Effector CD4-positive, alpha-beta T cell (primary cell): ENCODE results near the gene RPS6KA2.

ENCODE experiments used
- DNase-seq: peaks from one replicate; pipeline ENCODE4 v3.0.0-alpha.2; 2020

Gene RPS6KA2

DNA sequence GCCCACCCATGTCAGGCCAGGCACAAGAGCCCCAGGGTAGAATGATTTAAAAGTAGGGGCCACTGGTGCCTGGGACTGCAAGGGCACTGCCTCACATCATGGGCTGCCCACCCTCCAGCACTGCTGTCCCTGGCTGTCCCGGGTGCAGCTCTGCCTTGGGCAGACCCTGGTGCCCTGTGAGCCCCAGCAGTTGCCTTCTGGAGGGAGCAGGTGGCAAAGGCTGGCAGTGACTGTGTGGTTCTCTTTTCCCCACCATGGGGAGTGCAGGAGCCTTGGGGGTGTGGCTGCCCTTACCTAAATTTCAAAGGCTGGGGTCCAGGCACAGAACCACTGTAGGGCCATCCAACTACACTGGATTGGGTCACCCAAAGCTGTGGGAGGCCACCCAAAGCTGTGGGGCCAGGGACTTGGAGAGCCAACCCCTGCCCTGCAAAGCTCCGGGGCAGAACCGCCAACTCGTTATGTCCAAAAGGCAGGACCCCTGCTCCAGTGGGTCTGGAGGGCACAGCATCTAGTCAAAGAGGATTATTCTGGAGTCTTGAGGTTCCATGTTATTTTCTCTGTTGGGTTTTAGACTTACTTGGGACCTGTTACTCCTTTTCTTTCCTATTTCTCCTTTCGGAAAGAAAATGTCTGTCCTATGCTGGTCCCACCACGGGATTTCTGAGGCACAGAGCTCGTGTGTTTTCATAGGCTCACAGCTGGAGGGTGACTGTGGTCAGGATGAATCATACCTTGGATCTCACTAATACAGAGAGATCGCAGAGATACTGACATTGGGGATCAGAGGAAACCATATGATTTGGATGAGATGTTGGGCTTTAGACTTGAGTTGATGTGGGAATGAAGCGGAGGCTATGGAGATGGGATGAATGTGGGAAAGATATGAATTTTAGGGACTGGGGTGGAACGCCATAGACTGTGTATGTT is 105.9 kb downstream of the RPS6KA2 start:
- no peak for DNase-seq

DNA sequence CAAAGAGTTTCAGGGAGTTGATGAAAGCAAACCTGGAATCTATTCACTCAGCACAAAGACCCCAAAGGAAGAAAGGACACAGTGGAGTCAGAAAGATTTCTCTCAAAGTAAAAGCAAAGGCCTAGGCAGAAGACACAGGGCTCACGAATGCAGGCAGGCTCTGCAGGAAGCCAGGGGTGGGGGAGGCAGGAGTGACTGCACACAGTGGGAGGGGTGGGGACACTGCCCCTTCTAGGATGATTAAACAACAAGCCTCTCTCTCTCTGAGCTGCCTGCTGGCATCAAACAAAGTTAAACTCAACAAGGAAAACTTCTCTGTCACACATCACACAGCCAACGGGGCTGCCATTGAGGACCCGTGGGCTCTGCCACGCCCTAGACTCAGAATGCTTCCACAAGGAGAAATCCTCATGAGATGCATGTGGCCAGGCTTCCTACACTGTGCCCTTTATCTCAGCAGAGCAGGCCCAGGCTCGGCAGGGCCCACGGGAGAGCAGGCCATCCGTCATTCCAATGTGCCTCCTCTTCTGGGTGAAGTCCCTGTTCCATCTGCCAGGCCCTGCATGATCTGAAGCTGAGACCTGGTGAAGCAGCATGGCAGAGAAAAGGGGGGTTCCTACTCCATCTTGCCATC is 110.7 kb downstream of the RPS6KA2 start:
- no peak for DNase-seq

DNA sequence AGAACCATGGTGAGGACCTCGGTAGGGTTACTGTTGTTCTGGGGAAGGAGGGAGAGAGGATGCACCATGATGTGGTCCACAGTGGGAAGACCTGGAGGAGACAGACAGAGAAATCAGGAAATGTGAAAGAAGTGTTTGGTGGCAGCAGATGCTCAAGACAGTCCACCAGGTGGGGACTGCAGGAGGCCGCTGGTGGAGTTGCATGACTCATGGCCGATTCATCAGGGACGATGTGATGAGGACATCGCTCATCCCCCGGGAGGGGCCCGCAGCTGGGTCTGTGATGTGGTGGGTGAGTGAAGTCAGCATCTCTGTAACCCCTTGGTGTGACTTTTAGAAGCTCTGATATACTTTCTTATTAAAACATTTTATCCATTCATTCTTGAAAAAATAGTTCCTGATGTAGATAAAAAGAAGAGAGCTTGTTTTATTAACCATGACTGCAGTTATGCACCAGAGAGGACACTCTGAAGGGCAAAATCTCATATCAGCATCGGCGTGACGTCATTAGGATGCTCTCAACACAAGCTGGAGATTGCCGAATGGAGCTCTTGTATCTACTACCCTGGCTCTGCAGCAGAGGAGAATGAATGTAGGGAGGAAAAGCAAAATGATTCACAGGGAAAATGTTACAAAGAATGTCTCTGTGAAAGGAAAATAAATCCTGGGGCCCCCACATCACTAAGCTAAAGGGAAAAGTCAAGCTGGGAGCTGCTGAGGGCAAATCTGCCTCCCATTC is 111.8 kb downstream of the RPS6KA2 start:
- DNase-seq = no peak

DNA sequence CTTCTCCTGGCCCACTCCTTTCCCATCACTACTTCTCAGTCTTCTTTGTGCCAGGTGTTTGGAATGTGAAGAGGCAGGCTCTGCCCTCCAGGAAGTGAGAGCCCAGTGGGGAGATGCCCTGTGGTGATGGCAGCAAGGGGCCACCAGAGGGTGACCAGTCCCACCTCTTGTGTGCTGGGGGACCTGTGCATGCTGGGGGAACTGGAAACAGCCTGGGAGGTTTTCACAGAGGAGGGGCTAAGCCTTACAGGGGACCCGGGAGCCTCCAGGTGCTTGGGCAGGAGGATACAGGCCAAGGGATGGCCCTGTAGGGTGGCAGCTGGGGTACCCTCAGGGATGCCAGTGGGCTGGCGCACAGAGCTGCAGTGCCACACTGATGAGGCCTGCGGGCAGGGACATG is 112.9 kb downstream of the RPS6KA2 start:
- no peak for DNase-seq

DNA sequence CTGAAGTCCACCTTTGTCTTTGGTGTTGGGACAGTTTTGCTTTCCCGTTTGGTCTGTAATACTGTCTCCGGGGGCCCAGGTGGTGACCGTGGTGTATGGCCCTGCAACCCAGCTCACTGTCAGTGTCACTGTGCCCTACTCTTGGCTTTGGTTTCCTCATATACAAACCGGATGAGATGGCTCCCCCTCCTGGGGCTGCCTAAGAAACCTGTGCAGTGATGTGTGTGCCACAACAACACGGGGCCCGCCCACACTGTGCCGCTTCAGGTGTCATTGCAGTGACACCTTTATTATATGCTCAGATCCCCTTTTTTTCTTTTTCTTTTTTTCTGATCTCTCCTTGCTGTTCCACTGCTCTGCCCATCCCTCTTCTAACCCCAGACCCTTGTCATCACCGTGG is 114.5 kb downstream of the RPS6KA2 start:
- peak; percentile 8 for DNase-seq

DNA sequence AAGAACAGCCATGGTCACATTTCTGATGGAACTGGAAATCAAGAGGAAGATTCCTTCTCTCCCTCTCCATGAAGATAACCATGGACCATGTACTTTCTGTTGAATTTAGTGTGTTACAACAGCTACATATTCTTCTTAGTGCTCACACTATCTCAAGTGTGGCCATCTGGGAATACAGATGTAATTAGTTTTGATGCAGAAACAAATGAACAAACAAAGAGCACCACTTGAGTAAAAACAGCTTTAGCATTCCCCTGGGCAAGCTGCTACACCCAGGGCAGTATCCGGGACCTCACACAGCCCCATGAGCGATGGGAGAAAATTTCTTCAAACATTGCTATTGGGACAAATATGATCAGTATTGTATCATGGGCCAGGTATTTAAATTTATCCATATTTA is 115.7 kb downstream of the RPS6KA2 start:
- DNase-seq = no peak

DNA sequence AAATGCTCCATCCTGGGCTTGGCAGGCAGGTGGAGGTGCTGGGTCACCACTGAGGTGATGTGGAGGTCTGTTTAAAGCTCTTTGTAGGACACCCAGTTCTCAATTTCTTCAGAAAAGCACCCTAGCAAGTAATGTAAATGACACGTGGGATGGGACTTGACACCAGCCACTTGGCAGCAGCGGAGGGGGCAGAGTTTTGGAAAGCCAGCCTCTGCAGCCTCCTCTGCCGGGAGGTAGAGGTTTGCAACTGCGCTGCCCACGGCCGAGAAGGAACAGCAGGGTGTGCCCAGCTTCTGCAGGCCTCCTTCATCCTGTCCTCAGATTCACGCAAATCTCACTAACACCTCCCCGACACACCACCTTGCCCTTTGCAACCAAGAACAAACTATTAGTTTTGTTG is 117.9 kb downstream of the RPS6KA2 start:
- no peak for DNase-seq

DNA sequence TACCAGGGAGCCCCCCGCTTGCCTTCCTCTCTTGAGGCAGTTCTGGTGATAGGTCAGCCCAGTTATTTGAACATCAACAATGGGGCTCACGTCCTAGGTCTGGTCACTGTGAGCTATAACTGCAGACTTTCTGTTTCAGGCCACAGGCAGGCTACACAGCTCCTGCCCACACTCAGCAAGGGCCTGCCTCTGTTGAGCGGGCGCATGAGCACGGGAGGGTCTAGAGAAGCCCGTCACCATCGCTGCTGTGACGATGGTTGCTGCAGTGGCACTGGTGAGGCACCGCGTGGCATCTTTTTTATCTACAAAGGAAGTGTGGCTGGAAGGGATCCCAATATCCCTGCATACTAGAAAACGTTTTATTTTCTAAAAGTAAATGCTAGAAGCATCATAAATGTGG is 118.3 kb downstream of the RPS6KA2 start:
- no peak for DNase-seq

DNA sequence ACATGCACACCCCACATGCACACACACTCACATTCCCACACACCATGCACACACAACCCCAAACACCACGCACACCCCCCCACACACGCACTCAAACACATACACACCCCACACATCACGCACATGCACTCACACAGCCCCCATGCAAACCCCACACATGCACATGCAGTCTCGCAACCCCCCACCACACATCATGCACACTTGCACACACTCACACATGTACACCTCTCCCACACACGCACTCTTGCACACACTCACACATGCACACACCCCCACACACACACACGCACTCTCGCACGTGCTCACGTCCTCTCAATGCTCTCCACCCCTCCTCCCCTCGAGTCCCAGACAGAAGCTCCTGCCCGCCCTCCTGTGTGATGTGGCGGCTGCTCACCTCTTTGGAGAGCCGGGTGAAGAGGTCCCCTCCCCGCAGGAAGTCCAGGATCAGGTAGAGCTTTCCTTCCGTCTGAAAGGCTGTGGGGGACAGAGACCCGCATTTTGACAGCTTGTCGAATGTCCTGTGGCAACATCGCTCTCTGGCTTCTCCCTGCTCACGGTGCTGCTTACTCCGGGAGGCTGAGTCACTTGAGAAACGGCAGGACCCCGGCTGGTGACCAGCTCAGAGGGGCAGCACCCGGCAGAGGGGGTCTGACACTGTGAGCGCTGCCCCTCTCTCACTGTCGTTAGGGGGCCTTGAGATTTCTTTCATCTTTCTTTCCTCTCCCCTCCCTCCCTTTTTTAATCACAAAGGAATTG is 119.1 kb downstream of the RPS6KA2 start:
- no peak for DNase-seq

DNA sequence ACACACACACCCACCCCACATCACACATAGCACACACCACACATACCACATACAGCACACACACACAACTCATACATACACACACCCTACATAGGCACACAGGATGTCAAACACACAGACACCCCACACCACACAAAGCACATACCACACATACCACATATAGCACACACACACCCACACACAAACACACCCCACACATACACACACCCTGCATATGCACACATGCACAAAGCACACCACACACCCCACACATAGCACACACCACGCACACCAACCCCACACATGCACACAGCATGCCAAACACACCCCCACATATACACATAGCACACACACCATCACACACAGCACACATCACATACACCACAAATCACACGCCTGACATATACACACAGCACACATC is 119.7 kb downstream of the RPS6KA2 start:
- DNase-seq = no peak

DNA sequence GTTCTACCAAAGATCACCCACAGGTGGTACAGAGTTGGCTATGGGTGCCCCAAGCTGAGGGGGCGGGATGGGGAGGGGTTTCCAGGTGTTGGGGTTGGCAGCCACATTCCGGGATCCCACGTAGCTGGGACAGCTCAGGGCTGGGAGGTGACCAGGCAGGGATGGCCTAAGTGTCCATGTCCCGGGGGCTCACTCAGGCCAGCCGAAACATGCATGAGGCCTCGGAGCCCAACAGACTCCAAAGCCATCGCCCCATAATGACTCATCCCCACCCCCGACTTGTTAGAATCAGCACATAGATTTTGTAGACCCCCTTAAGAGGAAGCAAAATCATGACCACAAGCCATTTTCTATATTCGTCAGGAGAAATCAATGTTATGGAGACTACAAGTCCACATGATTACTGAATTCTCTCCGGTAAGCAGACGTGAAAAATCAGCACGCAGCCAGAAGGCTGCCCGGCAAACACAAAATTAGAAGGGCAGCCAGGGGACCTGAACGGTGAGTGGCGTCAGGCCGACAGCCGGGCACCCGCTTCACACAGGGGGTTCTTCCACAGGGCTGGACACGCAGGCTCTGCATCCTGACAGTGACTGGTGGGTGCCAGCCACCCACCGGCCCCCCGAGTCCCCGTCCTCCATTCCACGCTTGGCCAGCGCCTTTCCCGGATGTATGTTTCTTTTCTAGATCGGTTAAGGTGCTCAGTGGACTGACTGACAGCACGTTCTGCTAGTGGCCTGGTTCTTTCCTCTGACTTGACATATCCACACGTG is 121.7 kb downstream of the RPS6KA2 start:
- DNase-seq = no peak

DNA sequence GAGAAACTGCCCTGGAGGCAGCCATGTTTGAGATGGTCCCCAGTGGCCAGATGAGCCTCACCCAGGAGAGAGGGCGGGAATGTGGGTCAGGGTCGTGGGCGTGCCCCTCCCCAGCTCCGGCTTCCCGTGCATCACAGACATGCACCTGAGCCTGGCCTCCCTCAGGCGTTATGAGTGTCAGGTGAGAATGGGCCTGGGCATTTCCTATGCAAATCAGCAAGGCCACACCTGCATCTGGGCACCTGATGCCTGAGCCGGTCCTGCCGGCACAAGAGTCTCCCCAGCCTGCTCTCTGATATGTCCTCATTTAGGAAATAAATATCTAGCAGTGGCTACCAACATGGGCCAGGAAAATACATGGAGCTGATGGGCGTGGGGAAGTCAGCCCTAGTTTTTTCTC is 123.0 kb downstream of the RPS6KA2 start:
- no peak for DNase-seq

DNA sequence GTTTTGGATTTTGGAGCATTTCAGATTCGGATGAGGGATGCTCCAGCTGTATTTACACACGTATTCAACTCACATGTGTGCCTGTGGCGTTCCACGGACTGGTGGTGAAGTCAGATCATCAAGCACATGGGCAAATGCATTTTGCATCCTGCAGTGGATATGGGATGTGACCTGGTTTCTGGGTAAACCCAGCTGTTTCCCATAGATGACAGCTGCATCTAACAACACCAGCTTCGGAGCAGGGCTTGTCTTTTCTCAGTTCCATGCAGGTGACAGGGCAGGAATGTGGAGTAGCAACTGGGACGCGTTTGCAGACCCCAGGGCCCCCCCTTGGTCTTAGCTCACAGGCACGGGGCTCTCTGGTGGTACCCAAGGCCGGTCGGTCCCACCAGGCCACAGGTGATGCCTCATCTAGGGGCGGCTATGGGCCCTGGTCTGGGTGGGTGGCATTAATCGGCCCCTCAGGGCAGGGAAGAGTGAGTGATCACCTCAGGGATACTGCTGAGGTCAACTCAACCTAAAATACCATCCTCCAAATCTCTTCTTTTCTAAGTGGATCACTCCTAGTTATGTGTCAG is 123.8 kb downstream of the RPS6KA2 start:
- no peak for DNase-seq

DNA sequence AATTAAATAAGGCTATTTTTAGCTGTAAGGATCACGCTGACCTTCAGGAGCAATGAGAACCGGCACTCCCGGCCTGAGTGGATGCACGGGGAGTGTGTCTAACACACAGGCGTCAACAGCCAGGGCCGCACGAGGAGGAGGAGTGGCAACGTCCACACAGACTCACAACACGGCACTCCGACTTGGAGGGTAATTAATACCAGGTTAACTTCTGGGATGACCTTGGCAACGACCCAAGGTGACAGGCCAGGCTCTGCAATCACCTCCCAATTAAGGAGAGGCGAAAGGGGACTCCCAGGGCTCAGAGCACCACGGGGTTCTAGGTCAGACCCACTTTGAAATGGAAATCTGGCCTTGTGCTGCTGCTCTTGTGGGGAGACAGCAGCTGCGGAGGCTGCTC is 124.6 kb downstream of the RPS6KA2 start:
- DNase-seq = no peak

DNA sequence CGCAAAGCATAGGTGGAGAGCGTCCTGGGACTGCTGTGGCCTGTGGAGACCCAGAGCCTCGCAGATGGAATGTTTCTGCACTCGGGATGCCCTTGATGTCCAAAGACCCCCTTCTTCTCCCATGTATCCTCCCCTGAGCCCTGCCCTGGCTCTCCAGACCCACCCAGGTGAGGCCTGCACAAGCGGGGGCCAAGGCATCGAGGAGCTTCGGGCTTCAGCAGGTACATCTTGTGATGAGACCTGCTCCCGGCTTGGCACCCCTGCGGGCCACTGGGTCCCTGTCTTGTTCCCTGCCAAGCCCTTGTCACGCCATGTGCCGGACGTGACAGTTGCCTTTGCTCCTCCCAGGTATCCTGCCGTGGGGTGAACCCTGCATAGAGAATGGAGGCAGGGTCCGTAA is 125.8 kb downstream of the RPS6KA2 start:
- DNase-seq = no peak

DNA sequence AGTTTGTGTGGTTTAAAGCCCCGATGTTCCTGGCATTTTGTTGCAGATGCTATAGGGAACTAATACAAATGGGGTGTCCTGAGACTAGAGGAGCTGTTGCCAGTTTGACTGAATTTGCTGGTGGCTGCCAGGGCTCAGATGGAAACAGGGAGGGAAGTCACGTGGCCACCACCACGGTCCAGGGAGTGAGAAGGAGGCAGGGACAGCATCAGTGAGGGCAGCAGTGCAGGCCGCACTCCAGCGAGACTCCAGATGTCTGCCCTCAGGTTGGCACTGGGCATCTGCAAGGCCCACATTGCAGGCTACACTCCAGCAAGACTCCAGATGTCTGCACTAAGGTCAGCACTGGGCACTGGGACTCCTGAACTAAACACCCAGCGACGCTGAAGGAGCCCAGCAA is 126.8 kb downstream of the RPS6KA2 start:
- DNase-seq = no peak

DNA sequence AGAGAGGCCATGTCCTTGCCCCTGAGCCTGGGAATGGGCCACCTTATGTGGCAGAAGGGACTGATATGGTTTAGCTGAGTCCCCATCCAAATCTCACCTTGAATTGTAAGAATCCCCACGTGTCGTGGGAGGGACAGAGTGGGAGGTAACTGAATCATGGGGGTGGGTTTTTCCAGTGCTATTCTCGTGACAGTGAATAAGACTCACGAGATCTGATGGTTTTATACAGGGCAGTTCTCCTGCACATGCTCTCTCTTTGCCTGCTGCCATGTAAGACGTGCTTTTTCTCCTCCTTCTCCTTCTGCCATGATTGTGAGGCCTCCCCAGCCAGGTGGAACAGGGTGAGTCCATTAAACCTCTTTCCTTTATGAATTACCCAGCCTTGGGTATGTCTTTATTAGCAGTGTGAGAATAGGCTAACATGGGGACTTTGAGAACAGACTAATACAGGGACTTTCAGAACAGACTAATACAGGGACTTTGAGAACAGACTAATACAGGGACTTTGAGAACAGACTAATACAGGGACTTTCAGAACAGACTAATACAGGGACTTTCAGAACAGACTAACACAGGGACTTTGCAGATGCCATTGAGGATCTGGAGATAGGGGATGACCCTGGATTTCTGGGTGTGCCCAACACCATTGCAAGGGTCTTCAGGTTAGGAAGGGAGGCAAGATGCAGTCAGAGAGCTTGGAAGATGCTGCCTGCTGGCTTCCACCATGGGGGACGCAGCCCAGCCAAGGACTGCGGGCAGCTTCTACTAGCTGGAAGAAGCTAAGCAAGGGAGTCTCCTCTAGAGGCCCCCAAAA is 127.5 kb downstream of the RPS6KA2 start:
- no peak for DNase-seq

DNA sequence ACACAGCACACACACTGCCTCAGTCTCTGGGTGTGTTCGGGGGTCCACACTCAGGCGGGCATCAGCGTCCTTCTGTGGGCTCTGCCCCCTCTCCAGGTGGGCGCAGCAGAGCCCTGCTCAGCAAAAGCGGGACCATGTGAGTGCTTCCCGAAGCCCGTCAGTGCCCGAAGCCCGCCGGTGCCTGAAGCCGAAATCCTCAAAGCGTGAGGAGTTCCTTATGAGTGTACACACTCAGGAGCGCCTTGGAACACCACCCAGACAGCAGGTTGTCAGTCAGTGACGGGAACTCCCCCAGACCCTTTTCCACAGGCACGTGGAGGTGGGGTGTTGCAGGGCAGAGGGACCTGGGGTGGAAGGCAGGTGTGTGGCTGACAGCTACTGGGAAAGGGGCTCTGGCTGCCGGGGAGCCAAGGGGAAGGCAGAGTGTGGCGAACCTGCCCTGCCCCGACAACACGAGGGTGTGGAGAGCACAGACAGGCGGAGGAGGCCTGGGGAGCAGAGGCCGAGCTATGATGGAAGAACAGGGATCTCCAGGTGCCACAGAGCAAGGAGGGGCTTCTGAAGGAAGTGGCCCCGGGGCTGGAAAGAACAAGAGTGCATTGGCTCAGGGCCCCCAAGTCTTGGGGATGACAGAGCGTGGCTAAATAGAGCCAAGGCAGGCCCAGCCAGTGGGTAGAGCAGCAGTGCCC is 128.2 kb downstream of the RPS6KA2 start:
- DNase-seq = no peak

DNA sequence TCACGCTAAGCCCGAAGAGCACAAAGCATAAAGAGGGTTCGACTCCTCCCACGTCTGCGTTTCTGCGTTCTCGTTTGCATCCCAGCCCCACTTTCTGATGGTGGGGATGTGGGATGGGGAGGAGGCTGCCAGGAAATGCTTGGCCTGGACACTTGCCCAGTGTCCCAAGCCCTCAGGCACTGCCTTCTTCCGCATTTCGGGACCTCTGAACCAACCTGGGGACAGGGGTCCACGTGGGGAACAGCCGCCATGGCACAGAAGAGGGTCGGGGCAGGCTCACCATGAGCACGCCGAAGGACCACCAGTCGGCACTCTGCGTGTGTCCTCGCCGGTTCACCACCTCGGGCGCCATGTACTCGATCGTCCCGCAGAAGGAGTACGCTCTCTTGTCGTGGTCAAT is 128.8 kb downstream of the RPS6KA2 start:
- no peak for DNase-seq
